HG03280 (cell line): ENCODE measurements around the gene ARHGEF16.

Experiments used
- ATAC-seq: cut with Tn5 transposase; IDR thresholded peaks from one replicate; pipeline ENCODE4 v1.9.1; 2021; ENCODE audit warnings: mild to moderate bottlenecking, moderate library complexity; ENCODE audit not compliant: unreplicated experiment

The ARHGEF16 gene

GRCh38 chr1:3466366-3467075, 12.1 kb downstream of the ARHGEF16 start:
- no peak for ATAC-seq

- no peak for ATAC-seq
These were observed 12.9 kb downstream of the ARHGEF16 start for GRCh38 chr1:3467096-3468036.

DNA sequence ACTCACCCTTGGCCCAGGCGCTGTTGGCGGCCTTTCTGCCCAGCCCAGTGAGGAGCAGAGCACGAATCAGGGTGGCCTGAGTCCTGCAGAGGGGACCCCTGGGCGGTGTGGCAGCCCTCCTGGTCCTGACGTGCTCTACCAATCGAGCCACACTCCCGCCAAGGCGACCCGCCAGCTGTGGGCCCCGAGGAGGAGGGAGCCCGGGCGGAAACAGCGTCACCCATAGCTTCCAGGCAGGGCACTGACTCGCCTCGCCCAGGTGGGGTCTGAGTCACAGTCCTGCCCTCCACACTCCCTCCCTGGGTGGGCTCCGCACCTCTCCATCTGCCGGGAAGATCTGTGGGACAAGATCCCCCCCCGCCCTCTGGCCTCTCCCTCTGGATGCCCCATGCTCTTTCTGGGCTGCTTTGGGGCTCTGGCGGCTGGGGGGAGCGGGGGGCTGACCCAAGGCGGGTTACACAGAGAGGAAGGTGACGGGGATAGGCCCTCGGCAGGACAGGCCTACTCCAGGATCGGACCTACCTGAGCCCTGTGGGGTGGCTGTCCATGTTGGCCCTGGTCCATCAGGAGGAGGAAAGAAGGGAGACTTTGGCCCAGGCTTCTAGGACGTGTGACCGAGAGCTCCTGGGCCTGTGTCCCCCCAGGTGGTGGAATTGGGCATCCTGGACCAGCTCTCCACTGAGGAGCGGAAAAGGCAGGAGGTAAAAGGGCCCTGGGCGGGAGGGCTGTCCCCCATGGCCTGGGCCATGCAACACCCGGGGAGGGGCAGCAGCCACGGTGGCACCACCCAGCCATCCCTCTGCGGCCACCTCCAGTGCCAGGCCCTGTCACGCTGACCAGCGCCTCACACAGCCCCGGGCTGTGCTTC, 14.0 kb downstream of the ARHGEF16 start:
- ATAC-seq = no peak

- ATAC-seq = no peak
These were observed 14.8 kb downstream of the ARHGEF16 start for GRCh38 chr1:3469104-3469848.

DNA sequence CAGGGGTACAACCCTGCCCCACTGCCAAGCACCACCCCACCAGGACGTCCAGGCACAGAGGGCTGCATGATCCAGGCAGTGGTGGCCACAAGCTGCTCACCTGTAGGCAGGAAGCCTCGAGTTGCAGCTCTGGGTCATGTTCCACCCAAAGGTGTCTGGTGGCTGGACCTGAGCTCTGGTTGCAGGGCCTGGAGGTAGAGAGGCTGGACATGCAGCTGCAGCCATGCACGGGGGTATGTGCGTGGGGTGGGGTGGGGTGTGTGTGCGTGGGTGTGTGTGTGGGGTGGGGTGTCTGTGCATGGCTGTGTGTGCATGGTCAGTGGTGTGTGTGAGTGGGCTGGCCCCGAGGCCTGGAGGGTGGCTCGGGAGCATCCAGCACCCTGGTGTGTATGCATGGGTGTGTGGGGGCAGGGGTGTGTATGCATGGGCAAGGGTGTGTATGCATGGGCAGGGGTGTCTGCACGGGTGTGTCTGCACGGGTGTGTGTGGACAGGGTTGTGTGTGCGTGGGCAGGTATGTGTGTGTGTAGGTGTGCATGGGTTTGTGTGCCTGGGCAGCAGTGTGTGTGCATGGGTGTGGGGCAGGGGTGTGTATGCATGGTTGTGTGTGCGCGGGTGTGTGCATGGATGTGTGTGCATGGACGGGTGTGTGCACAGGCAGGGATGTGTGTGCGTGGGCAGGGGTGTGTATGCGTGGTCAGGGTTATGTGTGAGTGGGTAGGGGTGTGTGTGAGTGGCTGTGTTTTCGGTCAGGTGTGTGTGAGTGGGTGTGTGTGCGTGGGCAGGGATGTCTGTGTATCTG, 15.6 kb downstream of the ARHGEF16 start:
- ATAC-seq = no peak

- no peak for ATAC-seq
These were observed 16.3 kb downstream of the ARHGEF16 start for GRCh38 chr1:3470650-3471355.

DNA sequence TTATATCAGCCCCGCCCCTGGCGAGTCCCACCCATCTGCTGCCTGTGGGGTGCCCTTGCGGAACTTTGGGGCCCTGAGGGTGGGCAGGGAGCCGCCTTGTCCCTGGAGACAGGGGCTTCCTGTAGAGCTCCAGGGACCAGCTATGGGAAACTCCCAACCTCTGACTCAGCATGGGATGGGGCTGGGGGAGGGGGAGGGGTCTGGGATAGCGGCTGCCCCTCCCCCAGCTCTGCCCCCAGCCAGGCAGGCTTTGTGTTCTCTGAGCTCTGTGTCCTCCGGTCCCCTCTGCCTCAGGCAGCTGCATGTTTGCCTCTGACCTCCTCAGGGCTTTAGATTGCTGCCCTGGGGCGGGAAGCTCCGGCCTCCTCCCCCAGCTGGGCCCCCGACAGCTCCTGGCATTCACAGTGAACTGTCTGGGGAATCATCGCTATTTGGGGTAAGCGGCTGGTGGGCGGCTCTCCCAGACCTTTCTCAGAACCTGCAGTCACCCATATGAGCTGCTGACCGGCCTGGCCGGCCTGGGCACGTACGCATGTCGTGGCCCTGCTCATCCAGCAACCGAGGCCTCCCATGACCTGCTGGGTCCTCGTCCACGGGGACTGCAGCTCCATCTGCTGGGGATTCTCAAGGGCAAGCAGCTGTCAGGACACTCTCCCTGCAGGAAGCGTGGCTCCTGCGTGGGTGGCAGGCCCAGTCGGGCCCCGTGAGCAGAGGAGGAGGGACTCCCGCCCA, 17.1 kb downstream of the ARHGEF16 start:
- ATAC-seq = no peak

DNA sequence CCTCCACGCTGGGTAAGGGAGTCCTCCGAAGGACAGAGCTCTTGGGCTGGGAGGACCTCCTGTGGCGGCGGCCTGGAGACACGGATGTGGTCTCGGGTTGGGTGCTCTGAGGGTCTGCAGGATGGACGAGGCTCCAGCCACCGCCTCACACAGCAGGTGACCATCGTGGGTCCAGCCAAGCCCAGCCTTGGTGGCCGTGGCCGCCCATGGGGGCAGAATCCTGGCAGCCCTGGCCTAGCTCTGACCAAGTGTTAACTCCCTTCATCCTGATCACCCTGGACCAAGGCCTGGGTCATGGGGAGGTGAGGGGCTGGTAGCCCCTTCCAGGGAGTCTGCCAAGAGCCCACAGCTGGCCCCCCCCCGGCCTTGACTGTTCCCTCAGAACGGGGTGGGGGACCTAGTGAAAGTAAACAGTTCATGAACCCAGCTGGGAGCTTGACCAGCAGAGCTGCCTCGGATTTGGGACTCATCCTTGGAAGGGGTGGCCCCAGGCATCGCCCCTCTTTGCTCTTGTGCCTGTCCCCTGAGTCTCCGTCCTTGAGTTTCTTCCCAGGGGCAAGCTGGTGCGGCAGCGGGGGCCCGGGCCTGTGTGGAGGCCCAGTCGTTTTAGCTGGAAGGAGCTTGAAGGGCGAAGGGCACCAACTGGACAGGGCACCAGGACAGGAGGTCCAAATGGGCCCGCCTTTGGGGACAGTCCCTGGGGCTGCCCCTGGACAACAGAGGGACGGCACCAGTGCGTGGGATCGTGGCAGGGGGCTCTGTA, 17.8 kb downstream of the ARHGEF16 start:
- no peak for ATAC-seq

DNA sequence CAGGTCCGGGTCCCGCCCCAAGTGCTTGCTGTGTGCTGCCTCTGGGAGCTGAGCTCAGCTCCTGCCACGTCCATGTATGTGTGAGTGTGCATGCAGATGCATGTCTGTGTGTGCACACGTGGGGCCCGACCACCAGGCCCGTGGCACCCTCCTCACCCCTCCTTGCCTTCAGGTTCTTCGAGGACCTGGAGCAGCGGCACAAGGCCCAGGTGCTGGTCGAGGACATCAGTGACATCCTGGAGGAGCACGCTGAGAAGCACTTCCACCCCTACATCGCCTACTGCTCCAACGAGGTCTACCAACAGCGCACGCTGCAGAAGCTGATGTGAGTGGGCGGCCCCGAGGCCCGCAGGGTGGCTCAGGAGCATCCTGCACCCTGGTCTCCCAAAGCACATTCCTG, 18.4 kb downstream of the ARHGEF16 start:
- ATAC-seq = no peak

GRCh38 chr1:3473381-3473844, 18.9 kb downstream of the ARHGEF16 start:
- ATAC-seq = no peak

DNA sequence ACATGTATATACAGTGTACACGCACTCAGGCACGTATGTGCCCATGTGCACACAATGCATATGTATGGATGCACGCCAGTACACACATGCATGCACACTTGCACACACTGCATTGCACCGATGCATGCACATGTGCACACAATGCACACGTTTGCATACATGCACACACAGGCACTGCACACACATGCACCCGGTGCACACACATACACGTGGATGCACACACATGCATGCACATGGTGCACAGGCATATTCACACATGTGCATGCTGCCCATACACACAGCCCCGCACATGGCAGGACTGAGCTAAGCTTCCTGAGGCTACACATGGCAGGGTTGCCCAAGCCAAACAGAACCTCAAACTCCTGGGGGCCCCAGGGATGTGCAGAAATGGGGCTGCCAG, 19.6 kb downstream of the ARHGEF16 start:
- no peak for ATAC-seq

DNA sequence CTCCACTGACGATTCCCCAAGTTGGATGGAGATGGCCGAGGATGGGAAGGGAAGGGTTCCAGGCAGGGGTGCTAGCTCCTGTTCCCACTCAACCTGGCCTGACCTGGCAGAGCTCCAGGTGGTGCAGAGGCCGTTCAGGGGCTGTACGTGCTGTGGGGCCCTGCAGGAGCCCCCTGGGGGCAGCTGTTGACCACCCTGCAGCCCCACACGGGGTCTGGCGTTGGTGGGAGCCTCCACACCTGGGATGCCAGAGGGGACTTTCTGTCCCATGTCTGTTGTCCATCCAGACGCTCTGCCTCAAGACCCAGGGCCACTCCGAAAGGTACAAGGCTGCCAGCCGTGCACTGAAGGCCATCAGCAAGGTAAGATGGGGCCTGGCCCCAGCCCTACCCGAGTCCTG, 20.0 kb downstream of the ARHGEF16 start:
- ATAC-seq = no peak

GRCh38 chr1:3475839-3476573, 21.5 kb downstream of the ARHGEF16 start:
- no peak for ATAC-seq

- no peak for ATAC-seq
These were observed 22.2 kb downstream of the ARHGEF16 start for GRCh38 chr1:3476666-3477065.

DNA sequence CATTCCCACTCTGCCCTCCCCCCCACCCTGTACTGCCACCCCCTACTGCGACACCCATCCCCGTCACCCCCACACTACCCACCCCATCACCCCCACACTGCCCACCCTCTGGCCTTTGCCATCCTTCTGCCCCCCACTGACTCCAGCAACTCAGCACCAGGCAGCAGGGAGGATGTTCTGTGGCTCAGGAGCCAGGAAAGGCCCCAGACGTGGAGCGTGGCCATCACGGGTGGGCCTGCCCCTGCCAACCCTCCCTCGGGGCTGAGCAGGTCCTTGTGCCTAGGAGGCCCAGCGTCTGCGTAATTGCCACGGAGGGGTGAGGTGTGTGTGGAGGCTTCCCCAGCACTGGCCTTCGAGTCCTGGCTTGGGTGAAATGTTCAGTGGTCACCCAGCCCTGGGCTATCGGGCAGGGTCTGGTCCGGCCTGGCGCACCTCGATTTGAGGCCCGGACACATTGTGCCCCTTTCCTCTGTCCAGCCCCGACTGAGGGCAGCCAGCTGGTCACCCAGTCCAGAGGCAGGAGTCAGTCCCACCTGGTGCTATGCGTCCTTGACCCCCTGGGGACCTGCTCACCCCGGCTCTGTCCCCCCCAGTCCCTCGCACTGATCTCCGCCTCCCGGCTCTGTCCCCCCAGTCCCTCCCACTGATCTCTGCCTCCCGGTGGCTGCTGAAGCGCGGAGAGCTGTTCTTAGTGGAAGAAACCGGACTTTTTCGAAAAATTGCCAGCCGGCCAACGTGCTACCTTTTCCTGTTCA, 23.0 kb downstream of the ARHGEF16 start:
- no peak for ATAC-seq

DNA sequence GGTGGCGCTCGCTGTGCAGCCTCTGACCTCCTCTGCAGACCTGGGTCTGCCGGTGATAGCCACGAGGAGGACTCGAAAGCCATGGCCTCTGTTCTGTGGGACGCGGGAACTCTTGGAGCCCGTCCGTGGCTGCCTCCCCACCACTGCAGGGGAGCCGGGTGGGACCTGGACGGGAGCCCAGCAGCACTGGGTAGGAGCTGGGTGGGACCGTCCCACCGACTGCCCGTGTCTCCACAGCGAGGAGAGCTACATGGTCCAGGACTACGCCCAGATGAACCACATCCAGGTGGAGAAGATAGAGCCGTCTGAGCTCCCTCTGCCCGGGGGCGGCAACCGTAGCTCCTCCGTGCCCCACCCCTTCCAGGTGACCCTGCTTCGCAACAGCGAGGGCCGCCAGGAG, 23.7 kb downstream of the ARHGEF16 start:
- no peak for ATAC-seq
